ENCODE measurements around the gene CCM2.

Gene CCM2

GRCh38 chr7:45026984-45027773, 27.2 kb downstream of the CCM2 start:
- TF ChIP-seq CTCF (IDR thresholded peaks at IDR 0.05): no peak
- Histone ChIP-seq H3K4me2 (ENCODE audit: low read length) (no peak overlapping the region), H3K9ac (no peak overlapping the region), H3K9me3 (ENCODE audit: control insufficient read depth, low read length) (no peaks in the 10 kb centered on the region), H3K36me3 (ENCODE audit: control insufficient read depth, insufficient read depth, low read length) (no peaks in the 10 kb centered on the region), H3K4me1 (no peaks in the 10 kb centered on the region), H3K4me3 (ENCODE audit: low read depth, low read length) (no peak overlapping the region), H3K27ac (no peak overlapping the region), H2AFZ (no peak overlapping the region), H3K27me3 (ENCODE audit: control insufficient read depth, insufficient read depth, low read length) (no peaks in the 10 kb centered on the region), H3K79me2 (peaks cover 48% of the 10 kb centered on the region)

GRCh38 chr7:45027774-45028114, 27.7 kb downstream of the CCM2 start:
- no peak for TF ChIP-seq CTCF (IDR thresholded peaks at IDR 0.05)
- no peak overlapping the region for H3K27ac ChIP-seq
- no peak overlapping the region for H2AFZ ChIP-seq
- H3K79me2 ChIP-seq: peaks cover 50% of the 10 kb centered on the region
- H3K9me3 ChIP-seq (ENCODE audit: control insufficient read depth, low read length): no peaks in the 10 kb centered on the region
- no peaks in the 10 kb centered on the region for H3K4me1 ChIP-seq
- H3K27me3 ChIP-seq (ENCODE audit: control insufficient read depth, insufficient read depth, low read length): no peaks in the 10 kb centered on the region
- H3K36me3 ChIP-seq (ENCODE audit: control insufficient read depth, insufficient read depth, low read length): no peaks in the 10 kb centered on the region
- H3K4me2 ChIP-seq (ENCODE audit: low read length): no peak overlapping the region
- no peak overlapping the region for H3K4me3 ChIP-seq (ENCODE audit: low read depth, low read length)
- H3K9ac ChIP-seq: no peak overlapping the region

- no peaks in the 10 kb centered on the region for H3K36me3 ChIP-seq (ENCODE audit: control insufficient read depth, insufficient read depth, low read length)
- no peaks in the 10 kb centered on the region for H3K27me3 ChIP-seq (ENCODE audit: control insufficient read depth, insufficient read depth, low read length)
- H3K4me2 ChIP-seq (ENCODE audit: low read length): no peak overlapping the region
- peaks cover 54% of the 10 kb centered on the region for H3K79me2 ChIP-seq
- H3K9ac ChIP-seq: no peak overlapping the region
- no peak overlapping the region for H3K27ac ChIP-seq
- no peaks in the 10 kb centered on the region for H3K9me3 ChIP-seq (ENCODE audit: control insufficient read depth, low read length)
- H3K4me3 ChIP-seq (ENCODE audit: low read depth, low read length): no peak overlapping the region
- no peaks in the 10 kb centered on the region for H3K4me1 ChIP-seq
- TF ChIP-seq CTCF (IDR thresholded peaks at IDR 0.05): no peak
- H2AFZ ChIP-seq: no peak overlapping the region
These were observed 28.3 kb downstream of the CCM2 start for GRCh38 chr7:45028138-45028919.

GRCh38 chr7:45028920-45029344, 28.9 kb downstream of the CCM2 start:
- TF ChIP-seq CTCF (IDR thresholded peaks at IDR 0.05): no peak
- H3K79me2 ChIP-seq: peaks cover 58% of the 10 kb centered on the region
- no peaks in the 10 kb centered on the region for H3K27me3 ChIP-seq (ENCODE audit: control insufficient read depth, insufficient read depth, low read length)
- H3K4me3 ChIP-seq (ENCODE audit: low read depth, low read length): no peak overlapping the region
- no peak overlapping the region for H3K4me2 ChIP-seq (ENCODE audit: low read length)
- no peaks in the 10 kb centered on the region for H3K36me3 ChIP-seq (ENCODE audit: control insufficient read depth, insufficient read depth, low read length)
- H3K9me3 ChIP-seq (ENCODE audit: control insufficient read depth, low read length): no peaks in the 10 kb centered on the region
- no peaks in the 10 kb centered on the region for H3K4me1 ChIP-seq
- H2AFZ ChIP-seq: no peak overlapping the region
- no peak overlapping the region for H3K27ac ChIP-seq
- no peak overlapping the region for H3K9ac ChIP-seq

All from parathyroid adenoma (tissue), 2 donors.